HepG2 (cell line): ENCODE results near the gene TOP1. TPM values are rescaled to one million over a fixed set of nuclear protein-coding genes. Genes with fewer than 3 reads are reported as not detected.

Experiments
- AGO2 ChIP-seq: fragments of 200-400 bp; formaldehyde crosslinking; optimal IDR thresholded peaks from 2 replicates; pipeline ENCODE3; 2017; ENCODE audit warnings: mild to moderate bottlenecking, low read depth, low read length, moderate library complexity
- CCAR2 ChIP-seq: fragments of 200-400 bp; formaldehyde crosslinking; optimal IDR thresholded peaks from 2 replicates; pipeline ENCODE3; 2018; ENCODE audit warnings: low read depth, mild to moderate bottlenecking, low read length, moderate library complexity
- CEBPB ChIP-seq: IDR thresholded peaks from 2 replicates; pipeline ENCODE4 v1.6.1; 2011; ENCODE audit warnings: low read depth, low read length, improper control_type of control experiment, borderline replicate concordance
- FOXP4 ChIP-seq: sonication (generic); formaldehyde crosslinking; IDR thresholded peaks from 2 replicates; pipeline ENCODE4 v1.4.0; 2020; ENCODE audit warnings: missing genetic modification reagents
- GZF1 ChIP-seq: sonication (generic); formaldehyde crosslinking; IDR thresholded peaks from 2 replicates; pipeline ENCODE4 v1.5.1; 2020; ENCODE audit warnings: mild to moderate bottlenecking, missing genetic modification reagents
- HOXA3 ChIP-seq: sonication (generic); formaldehyde crosslinking; IDR thresholded peaks from 2 replicates; pipeline ENCODE4 v1.5.0; 2020; ENCODE audit warnings: missing genetic modification reagents
- IKZF4 ChIP-seq: sonication (generic); formaldehyde crosslinking; IDR thresholded peaks from 2 replicates; pipeline ENCODE4 v1.5.1; 2020; ENCODE audit warnings: borderline replicate concordance, mild to moderate bottlenecking, low read depth, missing genetic modification reagents; ENCODE audit errors: not compliant biosample characterization
- KAT2B ChIP-seq: fragments of 150-350 bp; IDR thresholded peaks from 2 replicates; pipeline ENCODE4 v1.6.1; 2014; ENCODE audit warnings: low read depth, low read length, borderline replicate concordance
- KLF9 ChIP-seq: IDR thresholded peaks from 2 replicates; pipeline ENCODE4 v1.6.1; 2016; ENCODE audit warnings: low read depth
- KMT2B ChIP-seq: IDR thresholded peaks from 2 replicates; pipeline ENCODE4 v1.6.1; 2016; ENCODE audit warnings: missing genetic modification reagents, missing compliant biosample characterization
- MIXL1 ChIP-seq: IDR thresholded peaks from 2 replicates; pipeline ENCODE4 v1.6.1; 2016
- MLLT10 ChIP-seq: sonication (generic); formaldehyde crosslinking; IDR thresholded peaks from 2 replicates; pipeline ENCODE4 v1.4.0; 2020; ENCODE audit warnings: missing genetic modification reagents
- NR0B2 ChIP-seq: sonication (generic); formaldehyde crosslinking; IDR thresholded peaks from 2 replicates; pipeline ENCODE4 v1.4.0; 2020; ENCODE audit warnings: mild to moderate bottlenecking, missing genetic modification reagents
- POGZ ChIP-seq: sonication (generic); formaldehyde crosslinking; IDR thresholded peaks from 2 replicates; pipeline ENCODE4 v1.4.0; 2020; ENCODE audit warnings: mild to moderate bottlenecking, missing genetic modification reagents
- POLR2A ChIP-seq, 2 experiments: IDR thresholded peaks; 2 replicates each; pipeline ENCODE4 v1.6.1; 2011; ENCODE audit warnings: low read depth in 2 of 2, low read length in 2 of 2, mild to moderate bottlenecking in 1 of 2, moderate library complexity in 1 of 2; ENCODE audit not compliant: insufficient read depth in 1 of 2
- RCOR2 ChIP-seq: IDR thresholded peaks from 2 replicates; pipeline ENCODE4 v1.6.1; 2016; ENCODE audit warnings: missing biosample characterization, missing genetic modification reagents
- SMAD1 ChIP-seq: sonication (generic); formaldehyde crosslinking; IDR thresholded peaks from 2 replicates; pipeline ENCODE4 v1.4.0; 2020; ENCODE audit warnings: missing genetic modification reagents, low read depth, mild to moderate bottlenecking, borderline replicate concordance
- SRSF1 ChIP-seq: fragments of 200-400 bp; formaldehyde crosslinking; optimal IDR thresholded peaks from 2 replicates; pipeline ENCODE3; 2017; ENCODE audit warnings: mild to moderate bottlenecking, low read depth, low read length, moderate library complexity
- SRSF9 ChIP-seq: fragments of 200-400 bp; formaldehyde crosslinking; IDR thresholded peaks from 2 replicates; pipeline ENCODE4 v1.6.1; 2018; ENCODE audit warnings: borderline replicate concordance, mild to moderate bottlenecking, low read depth, low read length; ENCODE audit not compliant: insufficient read depth, poor library complexity, severe bottlenecking
- THAP11 ChIP-seq: IDR thresholded peaks from 2 replicates; pipeline ENCODE4 v1.6.1; 2016; ENCODE audit warnings: missing biosample characterization, missing genetic modification reagents
- TOE1 ChIP-seq: sonication (generic); formaldehyde crosslinking; IDR thresholded peaks from 2 replicates; pipeline ENCODE4 v1.4.0; 2020; ENCODE audit warnings: mild to moderate bottlenecking, missing genetic modification reagents
- U2AF1 ChIP-seq: fragments of 200-400 bp; formaldehyde crosslinking; optimal IDR thresholded peaks from 2 replicates; pipeline ENCODE3; 2017; ENCODE audit warnings: mild to moderate bottlenecking, low read depth, low read length
- XRCC5 ChIP-seq: fragments of 200-400 bp; formaldehyde crosslinking; optimal IDR thresholded peaks from 2 replicates; pipeline ENCODE3; 2017; ENCODE audit warnings: mild to moderate bottlenecking, low read length
- ZMYM4 ChIP-seq: sonication (generic); formaldehyde crosslinking; IDR thresholded peaks from 2 replicates; pipeline ENCODE4 v1.8.1; 2023; ENCODE audit warnings: mild to moderate bottlenecking, missing genetic modification reagents
- ZNF30 ChIP-seq: sonication (generic); formaldehyde crosslinking; IDR thresholded peaks from 2 replicates; pipeline ENCODE4 v1.5.0; 2020; ENCODE audit warnings: mild to moderate bottlenecking, missing genetic modification reagents
- ZNF468 ChIP-seq: sonication (generic); formaldehyde crosslinking; IDR thresholded peaks from 2 replicates; pipeline ENCODE4 v1.8.0; 2022; ENCODE audit warnings: mild to moderate bottlenecking, moderate library complexity, missing genetic modification reagents
- ZNF501 ChIP-seq: sonication (generic); formaldehyde crosslinking; IDR thresholded peaks from 2 replicates; pipeline ENCODE4 v1.5.1; 2020; ENCODE audit warnings: mild to moderate bottlenecking, moderate library complexity, missing genetic modification reagents
- ZNF557 ChIP-seq: sonication (generic); formaldehyde crosslinking; IDR thresholded peaks from 2 replicates; pipeline ENCODE4 v1.4.0; 2020; ENCODE audit warnings: missing genetic modification reagents
- ZNF605 ChIP-seq: sonication (generic); formaldehyde crosslinking; IDR thresholded peaks from 2 replicates; pipeline ENCODE4 v1.8.0; 2022; ENCODE audit warnings: mild to moderate bottlenecking, missing genetic modification reagents
- ZNF629 ChIP-seq: sonication (generic); formaldehyde crosslinking; conservative IDR thresholded peaks from 2 replicates; pipeline ENCODE4 v1.5.0; 2020; ENCODE audit warnings: missing genetic modification reagents
- ZNF7 ChIP-seq: IDR thresholded peaks from 2 replicates; pipeline ENCODE4 v1.6.1; 2016; ENCODE audit warnings: missing biosample characterization, missing genetic modification reagents
- polyA plus RNA-seq, 8 experiments: library from polyadenylated mRNA; depleted of rRNA in 3 of 8; stranded (reverse) in 7 of 8; unstranded in 1 of 8; fragments of >200 nt; fragmentation: Illumina TruSeq in 4 of 8; extraction: Trizol in 4 of 8; gene quantifications; 2 replicates each; pipeline versions ENCODE4 v1.2.1 to v1.2.3, GENCODE V29; 2011 to 2016; ENCODE audit warnings: low read depth in 4 of 8, missing spikeins in 1 of 8, mixed read lengths in 1 of 8; ENCODE audit not compliant: insufficient read depth in 1 of 8
- total RNA-seq, 5 experiments: library from RNA; depleted of rRNA; stranded (reverse); fragments of >200 nt; fragmentation: Illumina TruSeq; extraction: Trizol; gene quantifications; 2 replicates each; pipeline ENCODE4 v1.2.3, GENCODE V29; 2016; ENCODE audit warnings: low read depth in 1 of 5

TOP1 gene
- total and polyA plus RNA-seq, 2 of the 13 experiments (the other 11 are each of a cell fraction or from before 2014, with no cell fraction given): 10.2 to 19.4 TPM

DNA sequence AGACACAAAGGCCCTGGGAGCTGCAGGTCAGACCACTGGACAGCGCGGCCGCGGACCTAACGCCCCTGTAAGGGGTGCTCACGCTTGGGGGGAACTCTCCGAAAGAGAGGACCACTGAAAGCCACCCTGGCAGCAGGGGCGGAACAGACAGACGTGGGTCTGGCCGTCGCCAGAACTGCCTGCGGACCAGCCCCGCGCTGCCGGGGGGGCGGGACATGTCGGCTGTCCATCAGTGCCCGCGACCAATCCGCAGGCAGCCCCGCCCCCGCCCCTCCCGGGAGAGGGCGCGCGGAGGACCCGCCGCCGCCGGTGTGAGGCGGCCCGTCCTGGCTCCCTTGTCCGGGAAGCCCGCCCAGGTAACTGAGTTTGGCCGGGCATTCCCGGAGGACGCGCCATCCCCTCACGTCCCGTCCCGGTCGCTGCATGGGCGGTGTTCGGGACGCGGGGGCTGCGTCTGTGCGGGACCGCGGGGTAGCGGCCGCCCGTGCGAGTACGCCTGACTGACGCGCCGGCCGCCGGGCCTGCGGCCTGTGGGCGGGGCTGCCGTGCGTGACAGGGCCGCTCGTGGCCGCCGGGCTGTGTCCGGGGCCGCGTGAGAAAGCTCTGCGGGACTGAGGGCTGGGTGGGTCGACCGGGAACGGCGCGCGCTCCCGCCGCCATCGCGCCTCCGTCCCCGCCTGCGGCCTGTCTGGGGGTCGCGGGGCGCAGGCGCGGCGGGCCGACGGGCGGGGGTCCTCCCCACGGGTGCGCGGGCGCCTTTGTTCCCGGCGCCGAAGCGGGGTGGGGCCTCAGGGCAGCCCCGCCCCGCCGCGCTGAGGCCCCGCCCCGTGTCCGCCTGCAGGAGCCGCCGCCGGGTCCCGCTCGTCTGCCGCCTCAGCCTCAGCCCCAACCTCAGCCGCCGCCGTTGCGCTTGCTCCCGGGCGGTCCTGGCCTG is 108.3 kb downstream of the TOP1 start, which contains the start of gene PLCG1 (continued):
- TF ChIP-seq IKZF4 (no peak), POLR2A (IDR thresholded peaks at IDR 0.05; ENCODE audit: insufficient read depth in 1 of 2, low read depth in 2 of 2, low read length in 2 of 2) (peak; percentile 80 to 91), ZNF629 (peak; percentile 41), TOE1 (peak; percentile 95; the same call in 1 of the 2 replicates), FOXP4 (CRISPR knock-in tag) (no peak; the same call in 1 of the 2 replicates), GZF1 (CRISPR knock-in tag) (peak; percentile 69; the same call in 1 of the 2 replicates), CCAR2 (no peak), KLF9 (no peak), POGZ (peak; percentile 73), RCOR2 (CRISPR knock-in tag) (no peak), ZNF30 (CRISPR knock-in tag) (no peak), THAP11 (peak; percentile 33), ZNF7 (CRISPR knock-in tag) (no peak), SMAD1 (CRISPR knock-in tag) (peak; percentile 78; the same call in 1 of the 2 replicates), ZNF557 (no peak), ZNF468 (CRISPR knock-in tag) (0 out of 2 replicates have a peak, but pooled peaks have one; percentile 23), ZNF501 (CRISPR knock-in tag) (peak; percentile 99), SRSF1 (peak; percentile 82), XRCC5 (no peak), U2AF1 (peak; percentile 81), CEBPB (no peak), ZMYM4 (CRISPR knock-in tag) (no peak; the same call in none of the 2 replicates), AGO2 (peak; percentile 93), MLLT10 (no peak), HOXA3 (CRISPR knock-in tag) (peak; percentile 79), MIXL1 (CRISPR knock-in tag) (peak; percentile 16; the same call in 1 of the 2 replicates), NR0B2 (CRISPR knock-in tag) (peak; percentile 68), SRSF9 (no peak), ZNF605 (peak; percentile 69; the same call in 1 of the 2 replicates), KAT2B (no peak), KMT2B (CRISPR knock-in tag) (peak; percentile 38)
